SK-N-SH (cell line): Measurements from ENCODE around the gene CARD14. TPM values are rescaled to one million over a fixed set of nuclear protein-coding genes. Genes with fewer than 3 reads are reported as not detected.

ENCODE experiments used
- CTCF ChIA-PET: fragments of 300-600, 350-600 bp; formaldehyde crosslinking; extraction: SDS; loops from one replicate; lab custom pipeline; 2021; lab: Yijun Ruan, JAX
- POLR2A ChIA-PET: fragments of 350-600 bp; sonication (Branson Sonifier 250); formaldehyde crosslinking; extraction: SDS; loops from one replicate; lab custom pipeline; 2020; ENCODE audit warnings: antibody characterized with exemption, inconsistent platforms; lab: Yijun Ruan, JAX
- DNase-seq: peaks from one replicate; pipeline ENCODE4 v3.0.0; 2012
- H2AFZ ChIP-seq: fragments of 200-600 bp; sonication (generic); 2 replicates; pipeline ENCODE4 v1.8.1; 2016; ENCODE audit warnings: antibody characterized with exemption, mild to moderate bottlenecking, low read depth
- H3F3A ChIP-seq: fragments of 200-600 bp; sonication (generic); replicated peaks from 2 replicates; pipeline ENCODE3; 2016; ENCODE audit warnings: antibody characterized with exemption, mild to moderate bottlenecking; ENCODE audit not compliant: insufficient read depth
- H3K27ac ChIP-seq, 2 experiments: fragments of 200-500 bp in 1 of 2; fragments of 200-600 bp in 1 of 2; sonication (Bioruptor generic) in 1 of 2; sonication (generic), shearing (Covaris generic) in 1 of 2; 2 replicates each; pipeline versions ENCODE4 v1.5.1 to v1.6.1; 2014 to 2016; ENCODE audit warnings: low read depth in 2 of 2, inconsistent platforms in 1 of 2, low read length in 1 of 2, mild to moderate bottlenecking in 1 of 2, mixed read lengths in 1 of 2
- H3K27me3 ChIP-seq: fragments of 200-600 bp; sonication (generic), shearing (Covaris generic); 2 replicates; pipeline ENCODE4 v1.6.1; 2016; ENCODE audit warnings: mixed run types; ENCODE audit not compliant: insufficient read depth
- H3K36me3 ChIP-seq, 2 experiments: fragments of 200-500 bp in 1 of 2; fragments of 200-600 bp in 1 of 2; sonication (Bioruptor generic) in 1 of 2; sonication (generic) in 1 of 2; replicated peaks in 1 of 2; 2 replicates each; pipeline versions ENCODE3 to v1.5.1; 2014 to 2016; ENCODE audit warnings: low read length in 1 of 2, mild to moderate bottlenecking in 1 of 2; ENCODE audit not compliant: insufficient read depth in 2 of 2, control insufficient read depth in 1 of 2
- H3K4me1 ChIP-seq, 2 experiments: fragments of 200-500 bp in 1 of 2; fragments of 200-600 bp in 1 of 2; sonication (Bioruptor generic) in 1 of 2; sonication (generic), shearing (Covaris generic) in 1 of 2; 2 replicates each; pipeline versions ENCODE4 v1.5.1 to v1.6.1; 2014 to 2016; ENCODE audit warnings: low read depth in 1 of 2, low read length in 1 of 2, mixed run types in 1 of 2; ENCODE audit not compliant: insufficient read depth in 2 of 2, control insufficient read depth in 1 of 2
- H3K4me2 ChIP-seq: fragments of 200-600 bp; sonication (generic), shearing (Covaris generic); 2 replicates; pipeline ENCODE4 v1.6.1; 2017; ENCODE audit warnings: mixed run types
- H3K4me3 ChIP-seq, 2 experiments: fragments of 200-500 bp in 1 of 2; fragments of 200-600 bp in 1 of 2; sonication (Bioruptor generic) in 1 of 2; sonication (generic), shearing (Covaris generic) in 1 of 2; 2 replicates each; pipeline versions ENCODE4 v1.5.1 to v1.8.1; 2014 to 2016; ENCODE audit warnings: low read depth in 2 of 2, inconsistent platforms in 1 of 2, low read length in 1 of 2, mild to moderate bottlenecking in 1 of 2, mixed read lengths in 1 of 2, moderate library complexity in 1 of 2
- H3K79me2 ChIP-seq: fragments of 200-600 bp; sonication (generic); 2 replicates; pipeline ENCODE4 v1.8.1; 2017; ENCODE audit warnings: mild to moderate bottlenecking; ENCODE audit not compliant: insufficient read depth
- H3K9ac ChIP-seq: fragments of 200-600 bp; sonication (generic); 2 replicates; pipeline ENCODE4 v1.6.1; 2017; ENCODE audit warnings: mixed run types
- H3K9me2 ChIP-seq: fragments of 200-600 bp; sonication (generic); 2 replicates; pipeline ENCODE4 v1.6.1; 2017; ENCODE audit warnings: mixed run types
- H3K9me3 ChIP-seq: fragments of 200-600 bp; sonication (generic); 2 replicates; pipeline ENCODE4 v1.6.1; 2017; ENCODE audit warnings: mixed run types, mild to moderate bottlenecking, moderate library complexity
- H4K20me1 ChIP-seq: fragments of 200-600 bp; sonication (generic); 2 replicates; pipeline ENCODE4 v1.6.1; 2017; ENCODE audit warnings: mild to moderate bottlenecking, mixed run types; ENCODE audit not compliant: insufficient read depth
- ELF1 ChIP-seq: IDR thresholded peaks from 2 replicates; pipeline ENCODE4 v1.4.0; 2012
- EP300 ChIP-seq, 2 experiments: IDR thresholded peaks; 2 replicates each; pipeline versions ENCODE4 v1.4.0 to v1.6.1; 2012; ENCODE audit warnings: borderline replicate concordance in 1 of 2, low read depth in 1 of 2, low read length in 1 of 2
- EZH2phosphoT487 ChIP-seq: fragments of 200-600 bp; sonication (generic); IDR thresholded peaks from 2 replicates; pipeline ENCODE4 v1.6.1; 2017; ENCODE audit warnings: low read depth, mixed run types, mild to moderate bottlenecking, antibody characterized with exemption, moderate library complexity, borderline replicate concordance
- FOSL2 ChIP-seq: IDR thresholded peaks from 2 replicates; pipeline ENCODE4 v1.4.0; 2012; ENCODE audit warnings: low read depth, mild to moderate bottlenecking, moderate library complexity, borderline replicate concordance
- GATA2 ChIP-seq: sonication (generic); formaldehyde crosslinking; IDR thresholded peaks from 2 replicates; pipeline ENCODE4 v1.5.0; 2020; ENCODE audit warnings: mild to moderate bottlenecking, missing genetic modification reagents
- JUND ChIP-seq: IDR thresholded peaks from 2 replicates; pipeline ENCODE4 v1.4.0; 2012
- MEF2A ChIP-seq: IDR thresholded peaks from 2 replicates; pipeline ENCODE4 v1.4.0; 2012; ENCODE audit warnings: low read depth, borderline replicate concordance
- MXI1 ChIP-seq: IDR thresholded peaks from 2 replicates; pipeline ENCODE4 v1.6.1; 2012; ENCODE audit warnings: mild to moderate bottlenecking, low read depth, low read length, improper control_type of control experiment
- NRF1 ChIP-seq: IDR thresholded peaks from 2 replicates; pipeline ENCODE4 v1.6.1; 2012; ENCODE audit warnings: low read depth, mild to moderate bottlenecking, low read length
- PBX3 ChIP-seq: IDR thresholded peaks from 2 replicates; pipeline ENCODE4; 2012
- RAD21 ChIP-seq: IDR thresholded peaks from 2 replicates; pipeline ENCODE4 v1.6.1; 2012; ENCODE audit warnings: mild to moderate bottlenecking, low read length
- SIN3A ChIP-seq: IDR thresholded peaks from 2 replicates; pipeline ENCODE4 v1.6.1; 2012; ENCODE audit warnings: low read depth, mild to moderate bottlenecking, low read length, moderate library complexity, borderline replicate concordance
- TEAD4 ChIP-seq: IDR thresholded peaks from 2 replicates; pipeline ENCODE4 v1.4.0; 2012; ENCODE audit warnings: mild to moderate bottlenecking, borderline replicate concordance; ENCODE audit not compliant: insufficient read depth
- USF2 ChIP-seq: fragments of 150-350 bp; IDR thresholded peaks from 2 replicates; pipeline ENCODE4 v1.6.1; 2017; ENCODE audit warnings: antibody characterized with exemption, low read length, low read depth, borderline replicate concordance
- YY1 ChIP-seq: IDR thresholded peaks from 2 replicates; pipeline ENCODE4 v1.4.0; 2012; ENCODE audit warnings: low read depth, mild to moderate bottlenecking
- ZBTB33 ChIP-seq: IDR thresholded peaks from 2 replicates; pipeline ENCODE4 v1.4.0; 2012; ENCODE audit warnings: low read depth, borderline replicate concordance
- WGBS: methylation state at CpG from one replicate; pipeline ENCODE4 v1.1.6; 2017; ENCODE audit warnings: low lambda C conversion rate; 5-methylcytosine and 5-hydroxymethylcytosine counted together
- polyA plus RNA-seq, 3 experiments: library from polyadenylated mRNA; depleted of rRNA; stranded (reverse); fragments of >200 nt; gene quantifications; 2 replicates each; pipeline ENCODE4 v1.2.3, GENCODE V29; 2012

The CARD14 gene
- polyA plus RNA-seq, 1 of the 3 experiments (the other 2 are of a cell fraction) = 0.05 TPM

GRCh38 chr17:80201446-80201845 is 31.6 kb downstream of the CARD14 start:
- no peaks in the 10 kb centered on the region for H3K36me3 ChIP-seq
- no peaks in the 10 kb centered on the region for H3K9me3 ChIP-seq
- H4K20me1 ChIP-seq = no peaks in the 10 kb centered on the region
- no peak overlapping the region for H3K4me3 ChIP-seq
- no peak for DNase-seq
- no peaks in the 10 kb centered on the region for H3K4me1 ChIP-seq
- H3K27me3 ChIP-seq = no peaks in the 10 kb centered on the region
- H3F3A ChIP-seq = no peaks in the 10 kb centered on the region
- H3K27ac ChIP-seq = no peak overlapping the region
- WGBS = 85% methylated on average over 15 of the region's 15 CpGs
- no peak overlapping the region for H3K9ac ChIP-seq
- CTCF ChIA-PET = no interaction called here
- POLR2A ChIA-PET = interaction anchor here (1.0 kb wide), 1 partner anchor 16 kb away, joined by 4 read pairs; no protein-coding TSS in a partner anchor
- H3K79me2 ChIP-seq = no peaks in the 10 kb centered on the region
- TF ChIP-seq JUND (no peak), EP300 (IDR thresholded peaks at IDR 0.05; ENCODE audit: borderline replicate concordance in 1 of 2, low read depth in 1 of 2, low read length in 1 of 2) (no peak), MXI1 (no peak), ZBTB33 (no peak), NRF1 (no peak), GATA2 (CRISPR knock-in tag) (no peak), FOSL2 (no peak), TEAD4 (no peak), MEF2A (no peak), PBX3 (no peak), RAD21 (no peak), EZH2phosphoT487 (no peak), SIN3A (no peak), USF2 (no peak), YY1 (no peak), ELF1 (no peak)
- H3K4me2 ChIP-seq = no peak overlapping the region
- H2AFZ ChIP-seq = no peak overlapping the region
- H3K9me2 ChIP-seq = no peaks in the 10 kb centered on the region
